NCI-H226 (cell line): ENCODE measurements around the gene ZNF556.

Experiments
- DNase-seq: peaks from one replicate; pipeline ENCODE4 v3.0.0-alpha.2; 2015

Gene ZNF556

DNA sequence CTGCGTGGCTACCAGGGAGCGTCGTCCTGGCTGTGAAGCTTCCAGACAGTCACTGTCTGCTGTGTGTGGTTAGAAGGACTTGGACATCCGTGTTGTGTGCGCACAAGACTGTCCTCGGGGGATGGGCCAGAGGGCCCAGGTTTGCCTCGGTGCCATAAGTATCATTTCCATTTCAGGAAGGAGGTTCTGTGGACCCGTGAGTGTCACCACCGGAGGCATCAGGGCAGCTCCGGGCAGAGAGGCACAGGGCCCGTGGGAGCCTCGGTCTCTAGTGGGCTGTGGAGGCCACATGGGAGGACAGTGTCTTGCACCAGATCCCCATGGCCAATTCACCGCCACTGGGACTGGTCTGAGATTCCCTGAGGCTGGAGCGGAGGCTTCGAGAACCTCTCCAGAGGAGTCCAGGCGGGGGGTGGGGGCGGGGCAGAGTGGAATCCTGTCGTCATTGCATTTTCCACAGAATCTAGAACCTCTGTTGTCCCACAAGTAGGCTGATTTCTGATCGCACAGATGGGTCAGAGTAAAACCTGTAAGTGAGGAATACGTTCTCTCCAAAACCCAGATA lies 39.6 kb downstream of the ZNF556 start:
- no peak for DNase-seq

DNA sequence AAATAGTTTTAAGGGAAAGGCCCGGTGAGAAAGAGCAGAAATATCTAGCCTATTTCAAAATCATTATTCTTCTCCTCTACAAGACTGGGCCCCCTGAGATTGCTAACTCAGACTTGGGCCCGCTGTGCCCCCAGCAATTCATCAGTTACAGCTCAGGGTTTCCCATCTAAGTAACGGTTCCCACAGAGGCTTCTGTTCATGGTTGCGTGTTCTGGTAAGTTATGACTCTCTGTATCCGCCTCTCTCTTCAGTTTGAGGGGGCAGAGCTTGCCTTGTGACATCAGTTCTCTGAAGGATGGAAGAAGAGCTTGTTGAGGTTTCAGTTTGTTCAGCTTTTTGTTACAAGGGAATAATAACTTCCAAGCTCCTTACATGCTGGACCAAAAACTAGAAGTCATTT lies 45.2 kb downstream of the ZNF556 start:
- no peak for DNase-seq

DNA sequence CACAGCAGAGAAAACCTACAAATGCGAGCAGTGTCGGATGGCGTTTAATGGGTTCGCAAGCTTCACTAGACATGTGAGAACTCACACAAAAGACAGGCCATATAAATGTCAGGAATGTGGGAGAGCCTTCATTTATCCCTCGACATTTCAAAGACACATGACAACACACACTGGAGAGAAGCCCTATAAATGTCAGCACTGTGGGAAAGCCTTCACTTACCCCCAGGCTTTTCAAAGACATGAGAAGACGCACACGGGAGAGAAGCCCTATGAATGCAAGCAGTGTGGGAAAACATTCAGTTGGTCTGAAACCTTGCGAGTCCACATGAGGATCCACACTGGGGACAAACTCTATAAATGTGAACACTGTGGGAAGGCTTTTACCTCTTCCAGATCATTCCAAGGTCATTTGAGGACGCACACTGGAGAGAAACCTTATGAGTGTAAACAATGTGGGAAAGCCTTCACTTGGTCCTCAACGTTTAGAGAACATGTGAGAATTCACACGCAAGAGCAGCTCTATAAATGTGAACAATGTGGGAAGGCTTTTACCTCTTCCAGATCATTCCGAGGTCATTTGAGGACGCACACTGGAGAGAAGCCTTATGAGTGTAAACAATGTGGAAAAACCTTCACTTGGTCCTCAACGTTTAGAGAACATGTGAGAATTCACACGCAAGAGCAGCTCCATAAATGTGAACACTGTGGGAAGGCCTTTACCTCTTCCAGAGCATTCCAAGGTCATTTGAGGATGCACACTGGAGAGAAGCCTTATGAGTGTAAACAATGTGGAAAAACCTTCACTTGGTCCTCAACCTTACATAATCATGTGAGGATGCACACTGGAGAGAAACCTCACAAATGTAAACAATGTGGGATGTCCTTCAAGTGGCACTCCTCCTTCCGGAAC lies 50.4 kb downstream of the ZNF556 start:
- no peak for DNase-seq

DNA sequence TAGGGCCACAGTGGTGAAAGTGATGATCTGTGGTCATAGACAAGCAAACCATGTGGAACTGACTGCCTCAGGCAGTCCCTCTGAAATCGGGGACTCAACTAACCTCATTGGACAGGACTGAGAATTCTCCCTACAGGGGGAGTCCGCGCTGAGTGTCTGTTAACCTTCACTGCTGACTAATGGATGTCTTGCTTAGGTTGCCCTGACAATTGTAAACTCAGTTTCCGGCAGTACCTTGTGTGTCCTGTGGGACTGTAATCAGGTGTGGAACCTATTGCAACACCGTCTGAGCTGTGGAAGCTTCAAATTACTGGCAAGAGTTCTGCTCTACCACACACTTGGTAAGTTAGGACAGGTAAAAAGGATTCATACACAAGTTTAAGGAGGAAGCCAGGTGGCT lies 55.9 kb downstream of the ZNF556 start:
- no peak for DNase-seq

DNA sequence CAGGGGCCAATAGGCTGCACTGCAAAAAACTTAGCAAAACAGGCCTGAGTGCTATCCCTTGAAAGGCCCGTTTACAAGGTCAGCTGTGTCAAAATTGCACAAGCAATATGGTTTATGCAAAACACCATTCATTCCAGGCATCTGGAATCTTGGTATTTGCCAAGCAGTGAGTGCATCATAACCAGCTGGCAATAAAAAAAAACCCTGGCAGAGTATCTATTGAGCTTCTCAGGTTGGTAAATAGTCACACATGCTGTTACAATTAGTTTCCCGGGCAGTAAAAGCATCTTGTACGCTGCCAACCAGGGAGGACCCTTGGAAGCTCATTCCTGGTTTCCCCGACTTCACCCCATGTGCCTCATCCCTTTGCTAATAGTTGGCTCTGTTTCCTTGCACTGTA lies 56.4 kb downstream of the ZNF556 start:
- DNase-seq, result no peak

DNA sequence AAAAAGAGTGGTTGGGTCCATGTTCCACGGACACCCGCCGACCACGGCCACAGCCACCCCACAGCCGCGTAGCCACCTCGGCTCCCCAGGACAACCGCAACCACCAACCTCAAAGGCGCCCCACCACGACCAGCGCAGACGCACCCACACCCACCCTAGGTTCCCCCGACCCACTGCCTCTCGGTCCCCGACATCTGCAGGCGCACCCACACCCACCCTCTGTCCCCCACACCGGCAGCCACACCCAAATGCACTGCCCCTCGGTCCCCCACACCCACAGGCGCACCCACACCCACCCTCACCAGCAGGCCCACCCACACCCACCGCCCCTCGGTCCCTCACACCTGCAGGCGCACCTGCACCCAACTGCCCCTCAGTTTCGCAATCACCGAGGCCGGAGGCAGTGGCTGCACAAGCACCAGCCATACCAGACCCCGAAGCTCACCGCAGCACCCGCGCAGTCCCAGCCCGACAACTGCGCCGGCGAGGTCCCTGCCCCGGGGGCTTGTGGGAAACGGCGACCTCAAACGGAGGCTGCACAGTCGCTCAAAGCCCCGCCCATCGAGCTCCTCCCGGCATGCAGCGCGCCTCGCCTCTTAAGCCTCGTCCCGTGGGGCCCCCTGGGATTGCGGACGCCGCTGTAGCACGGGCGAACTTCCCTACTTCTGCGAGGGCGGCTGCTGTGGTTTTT lies 59.4 kb downstream of the ZNF556 start:
- no peak for DNase-seq

DNA sequence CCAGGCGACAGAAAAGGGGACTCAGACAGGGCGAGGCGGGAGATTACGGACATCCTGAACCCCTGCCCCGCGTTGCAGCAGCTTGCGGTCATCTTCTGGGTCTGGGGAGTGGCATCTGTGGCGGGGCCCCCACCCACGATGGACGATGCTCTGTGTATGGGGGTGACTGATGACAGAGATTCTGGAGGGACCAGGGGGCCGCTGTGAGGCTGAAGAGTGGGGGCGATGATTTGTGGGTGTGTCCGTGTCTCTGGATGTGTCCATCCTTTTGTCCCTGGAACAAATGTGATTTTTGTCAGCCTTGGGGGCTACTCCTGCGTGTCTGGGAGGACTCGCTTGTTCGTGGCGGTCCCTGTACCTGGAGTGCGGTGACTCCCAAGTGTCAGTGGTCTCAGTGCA lies 59.9 kb downstream of the ZNF556 start:
- no peak for DNase-seq
